Spleen (tissue), 11 donors: ENCODE data around the gene TBC1D22A. TPM values are rescaled to one million over a fixed set of nuclear protein-coding genes. Genes with fewer than 3 reads are reported as not detected.

Experiments
- DNase-seq: peaks from one replicate; pipeline ENCODE4 v3.0.0-alpha.2; 2020
- H3K27ac ChIP-seq, 8 donors: fragments of 200-600 bp; sonication (generic) in 7 of 8; 1 replicate in 4 of 8; 2 replicates in 4 of 8; pipeline versions ENCODE4 v1.5.0 to v1.8.0; 2016 to 2021; ENCODE audit warnings: inconsistent platforms in 4 of 8, mild to moderate bottlenecking in 4 of 8, moderate library complexity in 1 of 8
- H3K27me3 ChIP-seq, 7 donors: fragments of 200-600 bp; sonication (generic) in 6 of 7; replicated peaks in 1 of 7; 1 replicate in 4 of 7; 2 replicates in 3 of 7; pipeline versions ENCODE4 v1.5.0 to v1.8.0; 2016 to 2021; ENCODE audit warnings: inconsistent platforms in 3 of 7, mild to moderate bottlenecking in 1 of 7
- H3K36me3 ChIP-seq, 6 donors: fragments of 200-600 bp; sonication (generic) in 5 of 6; 1 replicate in 4 of 6; 2 replicates in 2 of 6; pipeline versions ENCODE4 v1.5.0 to v1.8.0; 2016 to 2021; ENCODE audit warnings: inconsistent platforms in 2 of 6
- H3K4me1 ChIP-seq, 6 donors: fragments of 200-600 bp; sonication (generic) in 5 of 6; 1 replicate in 3 of 6; 2 replicates in 3 of 6; pipeline versions ENCODE4 v1.5.0 to v1.8.0; 2016 to 2021; ENCODE audit warnings: inconsistent platforms in 3 of 6
- H3K4me3 ChIP-seq, 8 donors: fragments of 200-600 bp; sonication (generic) in 7 of 8; 1 replicate in 4 of 8; 2 replicates in 4 of 8; pipeline versions ENCODE4 v1.5.0 to v1.8.0; 2016 to 2021; ENCODE audit warnings: inconsistent platforms in 4 of 8, mild to moderate bottlenecking in 4 of 8, moderate library complexity in 2 of 8
- H3K9me3 ChIP-seq, 8 donors: fragments of 200-600 bp; sonication (generic) in 7 of 8; 1 replicate in 4 of 8; 2 replicates in 4 of 8; pipeline versions ENCODE4 v1.5.0 to v1.8.0; 2016 to 2021; ENCODE audit warnings: inconsistent platforms in 4 of 8
- CTCF ChIP-seq, 11 experiments: fragments of 200-600 bp in 7 of 11; fragments of 450-650 bp in 4 of 11; sonication (generic) in 4 of 11; IDR thresholded peaks in 8 of 11; conservative IDR thresholded peaks in 3 of 11; 1 replicate in 7 of 11; 2 replicates in 4 of 11; pipeline versions ENCODE4 v1.4.0 to v1.8.0; 2016 to 2021; ENCODE audit warnings: antibody characterized with exemption in 11 of 11, inconsistent platforms in 4 of 11, mild to moderate bottlenecking in 1 of 11
- POLR2A ChIP-seq, 3 donors: fragments of 450-650 bp; IDR thresholded peaks; one replicate each; pipeline ENCODE4 v1.5.1; 2017; ENCODE audit warnings: antibody characterized with exemption in 3 of 3, mild to moderate bottlenecking in 1 of 3
- POLR2AphosphoS5 ChIP-seq, 3 donors: sonication (generic); formaldehyde crosslinking; IDR thresholded peaks; one replicate each; pipeline ENCODE4 v1.5.1; 2017; ENCODE audit warnings: antibody characterized with exemption in 3 of 3
- WGBS, 5 donors: extraction: QIAGEN DNeasy Blood & Tissue Kit in 3 of 5; methylation state at CpG; one replicate each; pipeline versions ENCODE4 v1.1.5 to v1.1.7; 2013 to 2018; 5-methylcytosine and 5-hydroxymethylcytosine counted together
- intact Hi-C: fragments of 100-400 bp; cut with DNase I; formaldehyde crosslinking; loops from one replicate; pipeline ENCODE4 v1.15.0; 2023; ENCODE audit warnings: low total_unique reads
- polyA plus RNA-seq, 3 donors: library from polyadenylated mRNA; stranded (reverse); fragments of 200-250 nt; gene quantifications; one replicate each; pipeline ENCODE4 v1.2.1, GENCODE V29; 2013
- total RNA-seq, 7 donors: library from RNA; depleted of rRNA in 3 of 7; stranded (reverse); fragments of >200 nt in 3 of 7; fragmentation: NEBNext Ultra II Directional in 4 of 7; extraction: Animal tissue kit (Norgen Biotek cat#: 25700) in 4 of 7; gene quantifications; one replicate each; pipeline versions ENCODE4 v1.1.0 to v1.2.1, GENCODE V29; 2016 to 2021
- donor health status: healthy with polysubstance abuse.
- donor health status: DM: no; HTN: no; CAD: no; lungs with moderate emphysema.
- donor health status: DM: no; HTN: no; CAD: no.
- donor health status: Bipolar disorder and iron deficiency.
- donor health status: healthy.
- donor health status: DM: no; HTN: no; CAD: no.
- donor health status: DM: yes; HTN: yes; CAD: no.

The TBC1D22A gene
- total and polyA plus RNA-seq, 10 donors: 17.2 to 66.9 (median 49.6) TPM

GRCh38 chr22:47051441-47052071 lies 289.1 kb downstream of the TBC1D22A start:
- no peaks in the 10 kb centered on the region for H3K9me3 ChIP-seq
- TF ChIP-seq CTCF (IDR thresholded peaks at IDR 0.05 in 8 of 11, conservative IDR thresholded peaks at IDR 0.05 in 3 of 11) (no peak), POLR2A (IDR thresholded peaks at IDR 0.05) (no peak)
- H3K36me3 ChIP-seq: peaks cover 0 to 50% (median 7%) of the 10 kb centered on the region in 6 donors
- 84 to 93% (median 87%) methylated on average over 19 to 20 of the region's 20 CpGs for WGBS, 5 donors
- peak; percentile 47 for DNase-seq
- H3K27ac ChIP-seq: no peak overlapping the region
- intact Hi-C loops: no loop called here
- H3K27me3 ChIP-seq: no peaks in the 10 kb centered on the region
- H3K4me1 ChIP-seq: peaks cover 0 to 53% (median 19%) of the 10 kb centered on the region in 6 donors
- H3K4me3 ChIP-seq: no peak overlapping the region

- DNase-seq: peak; percentile 63
- H3K9me3 ChIP-seq: no peaks in the 10 kb centered on the region
- 93 to 98% (median 96%) methylated on average over 12 to 19 of the region's 19 CpGs for WGBS, 5 donors
- no peak overlapping the region for H3K4me3 ChIP-seq
- H3K4me1 ChIP-seq: peaks cover 0 to 49% (median 17%) of the 10 kb centered on the region in 6 donors
- H3K36me3 ChIP-seq: peaks cover 0 to 59% (median 7%) of the 10 kb centered on the region in 6 donors
- TF ChIP-seq POLR2A (IDR thresholded peaks at IDR 0.05) (no peak), CTCF (IDR thresholded peaks at IDR 0.05 in 8 of 11, conservative IDR thresholded peaks at IDR 0.05 in 3 of 11) (no peak), POLR2AphosphoS5 (IDR thresholded peaks at IDR 0.05) (no peak)
- H3K27me3 ChIP-seq: no peaks in the 10 kb centered on the region
- H3K27ac ChIP-seq: no peak overlapping the region
- intact Hi-C loops: no loop called here
Measured at GRCh38 chr22:47052236-47053012, 290.0 kb downstream of the TBC1D22A start.

- TF ChIP-seq CTCF (IDR thresholded peaks at IDR 0.05 in 8 of 11, conservative IDR thresholded peaks at IDR 0.05 in 3 of 11): no peak
- peak in 1 of 3 donors; percentile 12 for TF ChIP-seq POLR2AphosphoS5 (IDR thresholded peaks at IDR 0.05)
- Histone ChIP-seq H3K27ac (no peak overlapping the region), H3K4me1 (peaks cover 0 to 42% (median 11%) of the 10 kb centered on the region in 6 donors), H3K9me3 (no peaks in the 10 kb centered on the region), H3K36me3 (peaks cover 0 to 67% (median 7%) of the 10 kb centered on the region in 6 donors), H3K4me3 (no peak overlapping the region), H3K27me3 (no peaks in the 10 kb centered on the region)
- intact Hi-C loops: no loop called here
- 62 to 78% (median 75%) methylated on average over 9 to 14 of the region's 14 CpGs for WGBS, 5 donors
- peak; percentile 70 for DNase-seq
Measured at GRCh38 chr22:47053013-47053725, 290.7 kb downstream of the TBC1D22A start.
